Neuronal stem cell (in vitro differentiated cells): ENCODE measurements around the gene FIP1L1.

Experiments used
- DNase-seq: peaks from one replicate; pipeline ENCODE4 v3.0.0-alpha.2; 2013; ENCODE audit warnings: low spot score
- H2AFZ ChIP-seq: one replicate; pipeline ENCODE4 v1.6.1; 2013; ENCODE audit warnings: mild to moderate bottlenecking, low read length, inconsistent platforms
- H2AK5ac ChIP-seq: 2 replicates; pipeline ENCODE4 v1.6.1; 2013; ENCODE audit warnings: low read depth, mild to moderate bottlenecking, inconsistent platforms, low read length, moderate library complexity, mixed read lengths
- H2BK120ac ChIP-seq: 2 replicates; pipeline ENCODE4 v1.6.1; 2013; ENCODE audit warnings: low read depth, mild to moderate bottlenecking, inconsistent platforms, low read length, moderate library complexity, mixed read lengths
- H2BK12ac ChIP-seq: one replicate; pipeline ENCODE4 v1.6.1; 2013; ENCODE audit warnings: low read length, inconsistent platforms
- H2BK15ac ChIP-seq: 2 replicates; pipeline ENCODE4 v1.6.1; 2013; ENCODE audit warnings: mild to moderate bottlenecking, low read length, inconsistent platforms, mixed read lengths
- H2BK5ac ChIP-seq: one replicate; pipeline ENCODE4 v1.6.1; 2013; ENCODE audit warnings: inconsistent platforms, mild to moderate bottlenecking, low read length, moderate library complexity
- H3K14ac ChIP-seq: one replicate; pipeline ENCODE4 v1.6.1; 2013; ENCODE audit warnings: low read length, inconsistent platforms
- H3K18ac ChIP-seq: 2 replicates; pipeline ENCODE4 v1.6.1; 2013; ENCODE audit warnings: low read length, inconsistent platforms
- H3K23ac ChIP-seq: 2 replicates; pipeline ENCODE4 v1.6.1; 2013; ENCODE audit warnings: low read depth, mild to moderate bottlenecking, mixed read lengths, low read length, inconsistent platforms; ENCODE audit not compliant: poor library complexity
- H3K27ac ChIP-seq: replicated peaks from 3 replicates; pipeline ENCODE4 v1.5.1; 2013; ENCODE audit warnings: low read length, inconsistent platforms
- H3K27me3 ChIP-seq, 3 experiments: 2 replicates each; pipeline ENCODE4 v1.6.1; 2013; ENCODE audit warnings: low read length in 3 of 3, mild to moderate bottlenecking in 2 of 3, inconsistent platforms in 1 of 3, low read depth in 1 of 3, mixed read lengths in 1 of 3, moderate library complexity in 1 of 3; ENCODE audit not compliant: control insufficient read depth in 3 of 3, insufficient read depth in 3 of 3
- H3K36me3 ChIP-seq, 2 donors: replicated peaks in 1 of 2; 2 replicates each; pipeline ENCODE4 v1.6.1; 2013; ENCODE audit warnings: low read length in 2 of 2; ENCODE audit not compliant: control insufficient read depth in 2 of 2, insufficient read depth in 2 of 2
- H3K4ac ChIP-seq: 2 replicates; pipeline ENCODE4 v1.6.1; 2013; ENCODE audit warnings: inconsistent platforms, mild to moderate bottlenecking, low read length, moderate library complexity
- H3K4me1 ChIP-seq, 2 donors: 1 replicate in 1 of 2; 2 replicates in 1 of 2; pipeline ENCODE4 v1.6.1; 2013; ENCODE audit warnings: low read length in 2 of 2, low read depth in 1 of 2; ENCODE audit not compliant: control insufficient read depth in 2 of 2, insufficient read depth in 1 of 2
- H3K4me2 ChIP-seq: one replicate; pipeline ENCODE4 v1.6.1; 2013; ENCODE audit warnings: mild to moderate bottlenecking, low read length, inconsistent platforms; ENCODE audit not compliant: insufficient read depth, poor library complexity, severe bottlenecking
- H3K4me3 ChIP-seq, 2 donors: 2 replicates each; pipeline ENCODE4 v1.5.1; 2013; ENCODE audit warnings: low read length in 2 of 2, mild to moderate bottlenecking in 2 of 2, inconsistent platforms in 1 of 2, moderate library complexity in 1 of 2
- H3K79me1 ChIP-seq: one replicate; pipeline ENCODE4 v1.6.1; 2013; ENCODE audit warnings: low read depth, mild to moderate bottlenecking, inconsistent platforms, low read length, moderate library complexity
- H3K9ac ChIP-seq: one replicate; pipeline ENCODE4 v1.6.1; 2013; ENCODE audit warnings: mild to moderate bottlenecking, low read depth, low read length, inconsistent platforms; ENCODE audit not compliant: poor library complexity
- H3K9me3 ChIP-seq, 2 donors: replicated peaks in 1 of 2; 2 replicates each; pipeline versions ENCODE3 to v1.6.1; 2013; ENCODE audit warnings: low read length in 2 of 2, mild to moderate bottlenecking in 2 of 2, inconsistent platforms in 1 of 2, low read depth in 1 of 2, mixed read lengths in 1 of 2, moderate library complexity in 1 of 2; ENCODE audit not compliant: control insufficient read depth in 2 of 2, insufficient read depth in 1 of 2
- H4K8ac ChIP-seq: one replicate; pipeline ENCODE4 v1.6.1; 2013; ENCODE audit warnings: low read depth, mild to moderate bottlenecking, inconsistent platforms, low read length, moderate library complexity
- H4K91ac ChIP-seq: one replicate; pipeline ENCODE4 v1.6.1; 2013; ENCODE audit warnings: low read length, low read depth, mild to moderate bottlenecking, inconsistent platforms; ENCODE audit not compliant: poor library complexity
- whole genome bisulfite sequencing, 2 donors: extraction: QIAGEN DNeasy Blood & Tissue Kit; methylation state at CpG; one replicate each; pipeline ENCODE4 v1.1.7; 2013; ENCODE audit warnings: missing lambda C conversion rate in 2 of 2, mixed read lengths in 1 of 2; ENCODE audit not compliant: insufficient read length in 2 of 2, insufficient replicate concordance in 1 of 2; ENCODE audit errors: extremely low coverage in 2 of 2; 5-methylcytosine and 5-hydroxymethylcytosine counted together

Gene FIP1L1

GRCh38 chr4:53419208-53419607 lies 41.8 kb downstream of the FIP1L1 start:
- Histone ChIP-seq H2BK12ac (no peak overlapping the region), H3K14ac (no peak overlapping the region), H3K27me3 (no peaks in the 10 kb centered on the region), H3K4me2 (no peak overlapping the region), H3K4ac (no peak overlapping the region), H3K4me3 (no peak overlapping the region), H2BK120ac (no peak overlapping the region), H4K8ac (no peak overlapping the region), H3K4me1 (no peaks in the 10 kb centered on the region), H3K9me3 (no peaks in the 10 kb centered on the region), H4K91ac (no peak overlapping the region), H3K18ac (no peak overlapping the region), H3K23ac (no peak overlapping the region), H2AK5ac (no peak overlapping the region), H3K79me1 (no peaks in the 10 kb centered on the region), H3K9ac (no peak overlapping the region), H2BK5ac (no peak overlapping the region), H3K27ac (no peak overlapping the region), H2BK15ac (no peak overlapping the region), H3K36me3 (peaks cover 0 to 43% of the 10 kb centered on the region in 2 donors), H2AFZ (no peak overlapping the region)
- no CpG with 5 or more reads among the region's 3 CpGs for WGBS, 2 donors
- DNase-seq, result no peak

GRCh38 chr4:53421791-53422190 lies 44.4 kb downstream of the FIP1L1 start:
- Histone ChIP-seq H3K4me2 (no peak overlapping the region), H3K79me1 (no peaks in the 10 kb centered on the region), H3K4me1 (no peaks in the 10 kb centered on the region), H2BK12ac (no peak overlapping the region), H3K9ac (no peak overlapping the region), H2BK15ac (no peak overlapping the region), H3K36me3 (peaks cover 0 to 38% of the 10 kb centered on the region in 2 donors), H2BK120ac (no peak overlapping the region), H3K9me3 (no peaks in the 10 kb centered on the region), H3K23ac (no peak overlapping the region), H3K4me3 (no peak overlapping the region), H3K27ac (no peak overlapping the region), H3K4ac (no peak overlapping the region), H2AK5ac (no peak overlapping the region), H4K91ac (no peak overlapping the region), H2AFZ (no peak overlapping the region), H3K27me3 (no peaks in the 10 kb centered on the region), H2BK5ac (no peak overlapping the region), H3K14ac (no peak overlapping the region), H3K18ac (no peak overlapping the region), H4K8ac (no peak overlapping the region)
- no CpG with 5 or more reads among the region's 2 CpGs for WGBS, 2 donors
- DNase-seq, result no peak

DNA sequence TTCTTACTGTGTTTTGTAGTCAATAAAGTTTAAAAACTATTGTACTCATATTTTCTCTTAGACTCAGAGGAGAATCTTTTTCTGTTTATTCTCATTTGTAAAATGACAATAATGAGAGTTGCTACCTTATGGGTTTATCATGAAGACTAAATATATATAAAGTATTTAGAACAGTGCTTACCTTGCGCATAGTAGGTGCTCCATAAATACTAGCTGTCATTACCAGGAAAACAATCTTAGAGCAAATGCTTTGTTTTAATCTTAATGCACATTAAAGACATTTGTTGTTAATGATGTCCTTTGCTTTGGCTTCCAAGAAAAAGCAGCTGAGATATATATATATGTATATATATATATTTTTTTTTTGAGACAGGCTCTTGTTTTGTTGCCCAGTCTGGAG lies 44.9 kb downstream of the FIP1L1 start:
- Histone ChIP-seq H3K18ac (no peak overlapping the region), H3K27ac (no peak overlapping the region), H3K79me1 (no peaks in the 10 kb centered on the region), H4K8ac (no peak overlapping the region), H3K27me3 (no peaks in the 10 kb centered on the region), H3K4me2 (no peak overlapping the region), H3K4me3 (no peak overlapping the region), H2AFZ (no peak overlapping the region), H4K91ac (no peak overlapping the region), H2BK12ac (no peak overlapping the region), H3K4ac (no peak overlapping the region), H2BK5ac (no peak overlapping the region), H3K14ac (no peak overlapping the region), H3K36me3 (peaks cover under 1 to 43% of the 10 kb centered on the region in 2 donors), H2BK120ac (no peak overlapping the region), H3K4me1 (no peaks in the 10 kb centered on the region), H2BK15ac (no peak overlapping the region), H3K23ac (no peak overlapping the region), H2AK5ac (no peak overlapping the region), H3K9me3 (no peaks in the 10 kb centered on the region), H3K9ac (no peak overlapping the region)
- no CpG with 5 or more reads among the region's 1 CpG for WGBS, 2 donors
- DNase-seq, result no peak

GRCh38 chr4:53424280-53424679 lies 46.8 kb downstream of the FIP1L1 start:
- H3K4me3 ChIP-seq, result no peak overlapping the region
- H3K4me2 ChIP-seq, result no peak overlapping the region
- H3K9ac ChIP-seq, result no peak overlapping the region
- no peak overlapping the region for H3K23ac ChIP-seq
- DNase-seq, result no peak
- no peak overlapping the region for H3K27ac ChIP-seq
- H2BK5ac ChIP-seq, result no peak overlapping the region
- H2BK15ac ChIP-seq, result no peak overlapping the region
- H2AK5ac ChIP-seq, result no peak overlapping the region
- peaks cover 5 to 48% of the 10 kb centered on the region in 2 donors for H3K36me3 ChIP-seq
- H3K4ac ChIP-seq, result no peak overlapping the region
- no peak overlapping the region for H4K91ac ChIP-seq
- H3K27me3 ChIP-seq, result no peaks in the 10 kb centered on the region
- H3K18ac ChIP-seq, result no peak overlapping the region
- no peaks in the 10 kb centered on the region for H3K4me1 ChIP-seq
- no peaks in the 10 kb centered on the region for H3K79me1 ChIP-seq
- H2BK120ac ChIP-seq, result no peak overlapping the region
- no peak overlapping the region for H4K8ac ChIP-seq
- H2AFZ ChIP-seq, result no peak overlapping the region
- no peak overlapping the region for H3K14ac ChIP-seq
- no peak overlapping the region for H2BK12ac ChIP-seq
- no peaks in the 10 kb centered on the region for H3K9me3 ChIP-seq
